Caco-2 (cell line): ENCODE measurements around the gene ST6GAL2. TPM values are rescaled to one million over a fixed set of nuclear protein-coding genes. Genes with fewer than 3 reads are reported as not detected.

ENCODE experiments used
- BruUV-seq: library from RNA; stranded (reverse); fragments of 400-500 nt; replicated peaks from 2 replicates; lab custom pipeline; 2021; lab: Mats Ljungman, UMichigan
- CTCF ChIA-PET: fragments of 300-600 bp; sonication (Branson Sonifier 250); formaldehyde crosslinking; loops from one replicate; lab custom pipeline; 2022; ENCODE audit warnings: antibody characterized with exemption; lab: Charles Lee
- POLR2A ChIA-PET: fragments of 300-600 bp; sonication (Branson Sonifier 250); formaldehyde crosslinking; loops from one replicate; lab custom pipeline; 2022; ENCODE audit warnings: antibody characterized with exemption; lab: Charles Lee
- DNase-seq, 2 experiments: peaks; one replicate each; pipeline versions ENCODE4 v3.0.0 to v3.0.0-alpha.2; 2020 to 2022
- H3K27me3 ChIP-seq: replicated peaks from 2 replicates; pipeline ENCODE4 v1.6.0; 2011; ENCODE audit warnings: low read length; ENCODE audit not compliant: control insufficient read depth, insufficient read depth
- H3K36me3 ChIP-seq: 2 replicates; pipeline ENCODE4 v1.5.1; 2011; ENCODE audit warnings: low read length; ENCODE audit not compliant: control insufficient read depth, insufficient read depth
- H3K4me1 ChIP-seq: fragments of 250-450 bp; sonication (Bioruptor Pico); 2 replicates; pipeline ENCODE4 v1.5.1; 2020; ENCODE audit warnings: mild to moderate bottlenecking
- H3K4me3 ChIP-seq: 2 replicates; pipeline ENCODE4 v1.5.1; 2011; ENCODE audit warnings: low read depth, mild to moderate bottlenecking, control low read depth, low read length
- H3K9me3 ChIP-seq: fragments of 250-450 bp; sonication (Bioruptor Pico); 2 replicates; pipeline ENCODE4 v1.5.1; 2020; ENCODE audit warnings: mild to moderate bottlenecking, moderate library complexity
- H3K27ac Mint-ChIP-seq: one replicate; pipeline ENCODE4 v1.8.0; 2022; ENCODE audit warnings: mixed read lengths; ENCODE audit not compliant: unreplicated experiment
- H3K27me3 Mint-ChIP-seq: one replicate; pipeline ENCODE4 v1.8.0; 2022; ENCODE audit warnings: mixed read lengths; ENCODE audit not compliant: insufficient read depth, unreplicated experiment
- H3K36me3 Mint-ChIP-seq: one replicate; pipeline ENCODE4 v1.8.0; 2022; ENCODE audit warnings: mild to moderate bottlenecking, mixed read lengths; ENCODE audit not compliant: insufficient read depth, unreplicated experiment
- H3K4me1 Mint-ChIP-seq: one replicate; pipeline ENCODE4 v1.8.0; 2022; ENCODE audit warnings: low read depth, mixed read lengths; ENCODE audit not compliant: unreplicated experiment
- H3K4me3 Mint-ChIP-seq: one replicate; pipeline ENCODE4 v1.8.0; 2022; ENCODE audit warnings: mild to moderate bottlenecking, moderate library complexity, mixed read lengths; ENCODE audit not compliant: unreplicated experiment
- H3K9me3 Mint-ChIP-seq: one replicate; pipeline ENCODE4 v1.8.0; 2022; ENCODE audit warnings: mixed read lengths; ENCODE audit not compliant: unreplicated experiment
- intact Hi-C: fragments of 100-400 bp; cut with micrococcal nuclease; formaldehyde crosslinking; loops from one replicate; pipeline ENCODE4 v1.10.0; 2022; ENCODE audit not compliant: unreplicated experiment
- total RNA-seq: library from RNA; stranded (reverse); gene quantifications from 2 replicates; pipeline ENCODE4 v1.2.3, GENCODE V29; 2022
- TF ChIP-seq, protein P1 (sequence below), 2 experiments: fragments of 200-600 bp in 1 of 2; IDR thresholded peaks; 1 replicate in 1 of 2; 2 replicates in 1 of 2; pipeline versions ENCODE4 v1.5.1 to v1.8.0; 2011 to 2022; ENCODE audit warnings: antibody characterized with exemption in 1 of 2, control low read depth in 1 of 2, inconsistent platforms in 1 of 2, low read depth in 1 of 2, low read length in 1 of 2, mild to moderate bottlenecking in 1 of 2, moderate library complexity in 1 of 2; ENCODE audit not compliant: insufficient read depth in 1 of 2, severe bottlenecking in 1 of 2, unreplicated experiment in 1 of 2

ST6GAL2 gene
- total RNA-seq, 1 experiment from 2014 or later = not detected

DNA sequence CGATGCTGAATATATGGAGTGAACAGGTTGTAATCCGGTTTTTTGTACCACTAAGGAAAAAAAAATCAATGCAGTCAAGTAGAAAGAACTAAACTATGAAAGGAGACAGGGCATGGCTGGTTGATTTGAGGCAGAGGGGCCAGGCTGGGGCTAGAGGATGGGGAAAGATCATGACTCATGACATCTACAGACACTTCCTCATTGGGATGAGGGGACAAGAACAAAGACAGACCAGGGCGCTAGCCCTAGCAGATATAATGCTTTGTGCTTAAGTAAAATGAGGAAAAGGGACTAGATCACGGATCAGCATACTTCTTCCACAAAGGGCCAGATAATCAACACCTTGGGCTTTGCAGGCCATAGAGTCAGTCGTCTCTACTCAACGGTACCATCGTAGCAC, 55.8 kb downstream of the ST6GAL2 start:
- Histone ChIP-seq H3K27me3 (no peaks in the 10 kb centered on the region), H3K4me3 (no peak overlapping the region), H3K4me1 (no peaks in the 10 kb centered on the region), H3K9me3 (no peaks in the 10 kb centered on the region), H3K36me3 (no peaks in the 10 kb centered on the region)
- H3K4me1 Mint-ChIP-seq = no peaks in the 10 kb centered on the region
- peaks cover 4% of the 10 kb centered on the region for H3K9me3 Mint-ChIP-seq
- DNase-seq = no peak
- H3K27me3 Mint-ChIP-seq = peaks cover 11% of the 10 kb centered on the region
- no TSS peak for BruUV-seq
- POLR2A ChIA-PET = no interaction called here
- H3K4me3 Mint-ChIP-seq = no peak overlapping the region
- no peaks in the 10 kb centered on the region for H3K36me3 Mint-ChIP-seq
- CTCF ChIA-PET = no interaction called here
- intact Hi-C loops = no loop called here
- TF ChIP-seq, protein P1, sequence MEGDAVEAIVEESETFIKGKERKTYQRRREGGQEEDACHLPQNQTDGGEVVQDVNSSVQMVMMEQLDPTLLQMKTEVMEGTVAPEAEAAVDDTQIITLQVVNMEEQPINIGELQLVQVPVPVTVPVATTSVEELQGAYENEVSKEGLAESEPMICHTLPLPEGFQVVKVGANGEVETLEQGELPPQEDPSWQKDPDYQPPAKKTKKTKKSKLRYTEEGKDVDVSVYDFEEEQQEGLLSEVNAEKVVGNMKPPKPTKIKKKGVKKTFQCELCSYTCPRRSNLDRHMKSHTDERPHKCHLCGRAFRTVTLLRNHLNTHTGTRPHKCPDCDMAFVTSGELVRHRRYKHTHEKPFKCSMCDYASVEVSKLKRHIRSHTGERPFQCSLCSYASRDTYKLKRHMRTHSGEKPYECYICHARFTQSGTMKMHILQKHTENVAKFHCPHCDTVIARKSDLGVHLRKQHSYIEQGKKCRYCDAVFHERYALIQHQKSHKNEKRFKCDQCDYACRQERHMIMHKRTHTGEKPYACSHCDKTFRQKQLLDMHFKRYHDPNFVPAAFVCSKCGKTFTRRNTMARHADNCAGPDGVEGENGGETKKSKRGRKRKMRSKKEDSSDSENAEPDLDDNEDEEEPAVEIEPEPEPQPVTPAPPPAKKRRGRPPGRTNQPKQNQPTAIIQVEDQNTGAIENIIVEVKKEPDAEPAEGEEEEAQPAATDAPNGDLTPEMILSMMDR (IDR thresholded peaks at IDR 0.05; ENCODE audit: insufficient read depth in 1 of 2, low read depth in 1 of 2, low read length in 1 of 2, severe bottlenecking in 1 of 2, unreplicated experiment in 1 of 2) = no peak
- H3K27ac Mint-ChIP-seq = no peak overlapping the region

DNA sequence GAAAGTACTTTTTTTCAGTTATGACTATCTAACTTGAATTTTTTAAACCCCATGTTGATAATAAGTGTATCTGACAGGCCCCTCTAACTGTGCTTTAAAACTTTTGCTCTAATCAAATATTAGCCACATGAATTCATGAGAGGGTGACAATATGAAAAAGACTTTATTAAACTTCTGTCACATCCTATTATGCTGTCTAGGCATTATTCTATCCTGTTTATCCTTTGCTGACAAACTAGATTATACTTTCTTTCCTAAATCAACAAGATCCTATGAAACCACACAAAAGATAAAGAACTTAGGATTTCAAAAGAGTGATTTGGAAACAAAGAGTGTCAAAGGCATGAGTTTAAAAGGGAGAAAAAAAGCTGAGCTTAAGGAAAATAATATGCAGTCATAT, 57.8 kb downstream of the ST6GAL2 start:
- TF ChIP-seq, protein P1 (IDR thresholded peaks at IDR 0.05; ENCODE audit: insufficient read depth in 1 of 2, low read depth in 1 of 2, low read length in 1 of 2, severe bottlenecking in 1 of 2, unreplicated experiment in 1 of 2) = no peak
- BruUV-seq = no TSS peak
- intact Hi-C loops = no loop called here

DNA sequence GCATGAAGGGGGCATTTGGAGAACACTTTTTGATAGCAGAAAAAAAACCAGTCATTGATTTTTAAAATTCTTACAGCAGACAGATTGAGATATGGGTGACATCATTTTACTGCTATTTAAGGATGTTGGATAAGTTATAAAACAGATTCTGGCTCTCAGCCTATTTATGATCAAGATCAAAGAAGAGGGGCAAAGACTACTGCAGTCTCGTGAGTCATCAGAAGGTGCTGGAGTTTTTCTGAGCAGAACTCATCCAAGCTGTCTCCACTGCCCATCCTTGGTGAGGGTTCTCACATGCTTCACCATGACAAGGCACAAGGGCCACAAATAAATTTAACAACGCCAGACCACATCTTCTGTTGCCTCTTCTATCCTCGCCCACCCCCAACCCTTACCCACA, 58.8 kb downstream of the ST6GAL2 start:
- Mint-ChIP-seq H3K4me3 (no peak overlapping the region), H3K36me3 (no peaks in the 10 kb centered on the region), H3K27me3 (no peaks in the 10 kb centered on the region), H3K27ac (no peak overlapping the region), H3K9me3 (peaks cover 9% of the 10 kb centered on the region), H3K4me1 (no peaks in the 10 kb centered on the region)
- Histone ChIP-seq H3K36me3 (no peaks in the 10 kb centered on the region), H3K4me3 (no peak overlapping the region), H3K27me3 (no peaks in the 10 kb centered on the region), H3K4me1 (no peaks in the 10 kb centered on the region), H3K9me3 (no peaks in the 10 kb centered on the region)
- intact Hi-C loops = no loop called here
- CTCF ChIA-PET = no interaction called here
- no TSS peak for BruUV-seq
- DNase-seq = no peak
- POLR2A ChIA-PET = no interaction called here
- TF ChIP-seq, protein P1 (IDR thresholded peaks at IDR 0.05; ENCODE audit: insufficient read depth in 1 of 2, low read depth in 1 of 2, low read length in 1 of 2, severe bottlenecking in 1 of 2, unreplicated experiment in 1 of 2) = no peak

More for the DNA sequence above, 57.8 kb downstream of the ST6GAL2 start:
- POLR2A ChIA-PET = no interaction called here
- CTCF ChIA-PET = no interaction called here
- no peaks in the 10 kb centered on the region for H3K4me1 Mint-ChIP-seq
- no peaks in the 10 kb centered on the region for H3K27me3 ChIP-seq
- no peaks in the 10 kb centered on the region for H3K9me3 ChIP-seq
- no peak overlapping the region for H3K4me3 Mint-ChIP-seq
- no peaks in the 10 kb centered on the region for H3K36me3 Mint-ChIP-seq
- H3K27ac Mint-ChIP-seq = no peak overlapping the region
- H3K4me3 ChIP-seq = no peak overlapping the region
- H3K36me3 ChIP-seq = no peaks in the 10 kb centered on the region
- H3K4me1 ChIP-seq = no peaks in the 10 kb centered on the region
- H3K9me3 Mint-ChIP-seq = peaks cover 9% of the 10 kb centered on the region
- DNase-seq = no peak
- no peaks in the 10 kb centered on the region for H3K27me3 Mint-ChIP-seq
